ENCODE measurements around the gene PIEZO2. TPM values are rescaled to one million over a fixed set of nuclear protein-coding genes. Genes with fewer than 3 reads are reported as not detected.

Gene PIEZO2
- total RNA-seq, 4 donors from 2014 or later, result 0.68 to 2.2 (median 1.1) TPM

- TF ChIP-seq CTCF (IDR thresholded peaks at IDR 0.05), result no peak
- no peak for TF ChIP-seq POLR2A (IDR thresholded peaks at IDR 0.05)
- TF ChIP-seq EP300 (IDR thresholded peaks at IDR 0.05), result no peak
- TF ChIP-seq POLR2AphosphoS5 (IDR thresholded peaks at IDR 0.05), result no peak
- H3K27ac ChIP-seq, result no peak overlapping the region
- H3K4me3 ChIP-seq, result no peak overlapping the region
- H3K36me3 ChIP-seq, result no peaks in the 10 kb centered on the region
- WGBS, result 86% methylated on average over 2 of the region's 2 CpGs
- no peaks in the 10 kb centered on the region for H3K9me3 ChIP-seq
- no peaks in the 10 kb centered on the region for H3K27me3 ChIP-seq
- no peaks in the 10 kb centered on the region for H3K4me1 ChIP-seq
- no peak for DNase-seq (ENCODE audit: low spot score in 2 of 2)
These were observed 379.1 kb downstream of the PIEZO2 start for GRCh38 chr18:10770264-10770663.

GRCh38 chr18:10768221-10768620 lies 381.1 kb downstream of the PIEZO2 start:
- 94% methylated on average over 5 of the region's 5 CpGs for WGBS
- Histone ChIP-seq H3K27me3 (no peaks in the 10 kb centered on the region), H3K4me1 (no peaks in the 10 kb centered on the region), H3K4me3 (no peak overlapping the region), H3K36me3 (no peaks in the 10 kb centered on the region), H3K27ac (no peak overlapping the region), H3K9me3 (no peaks in the 10 kb centered on the region)
- no peak for DNase-seq (ENCODE audit: low spot score in 2 of 2)
- TF ChIP-seq POLR2AphosphoS5 (IDR thresholded peaks at IDR 0.05), result no peak
- TF ChIP-seq CTCF (IDR thresholded peaks at IDR 0.05), result no peak
- no peak for TF ChIP-seq POLR2A (IDR thresholded peaks at IDR 0.05)
- no peak for TF ChIP-seq EP300 (IDR thresholded peaks at IDR 0.05)

- no peak overlapping the region for H3K27ac ChIP-seq
- TF ChIP-seq CTCF (IDR thresholded peaks at IDR 0.05) (no peak), POLR2A (IDR thresholded peaks at IDR 0.05) (no peak)
These were observed 381.7 kb downstream of the PIEZO2 start for GRCh38 chr18:10767658-10768057.

GRCh38 chr18:10760986-10761385 lies 388.4 kb downstream of the PIEZO2 start:
- TF ChIP-seq POLR2A (IDR thresholded peaks at IDR 0.05) (no peak), POLR2AphosphoS5 (IDR thresholded peaks at IDR 0.05) (no peak), CTCF (IDR thresholded peaks at IDR 0.05) (no peak), EP300 (IDR thresholded peaks at IDR 0.05) (no peak)

More at GRCh38 chr18:10767658-10768057, 381.7 kb downstream of the PIEZO2 start:
- Histone ChIP-seq H3K9me3 (no peaks in the 10 kb centered on the region), H3K27me3 (no peaks in the 10 kb centered on the region), H3K4me1 (no peaks in the 10 kb centered on the region), H3K4me3 (no peak overlapping the region), H3K36me3 (no peaks in the 10 kb centered on the region)
- WGBS, result 92% methylated on average over 5 of the region's 5 CpGs
- no peak for DNase-seq (ENCODE audit: low spot score in 2 of 2)

GRCh38 chr18:10759241-10759640 lies 390.1 kb downstream of the PIEZO2 start:
- Histone ChIP-seq H3K4me1 (peaks cover 3% of the 10 kb centered on the region), H3K27ac (no peak overlapping the region), H3K4me3 (no peak overlapping the region), H3K36me3 (no peaks in the 10 kb centered on the region), H3K9me3 (no peaks in the 10 kb centered on the region), H3K27me3 (no peaks in the 10 kb centered on the region)
- TF ChIP-seq POLR2A (IDR thresholded peaks at IDR 0.05) (no peak), CTCF (IDR thresholded peaks at IDR 0.05) (no peak), POLR2AphosphoS5 (IDR thresholded peaks at IDR 0.05) (no peak), EP300 (IDR thresholded peaks at IDR 0.05) (no peak)
- WGBS, result 69% methylated on average over 7 of the region's 7 CpGs
- no peak for DNase-seq (ENCODE audit: low spot score in 2 of 2)

More at GRCh38 chr18:10760986-10761385, 388.4 kb downstream of the PIEZO2 start:
- H3K9me3 ChIP-seq, result no peaks in the 10 kb centered on the region
- peaks cover 3% of the 10 kb centered on the region for H3K4me1 ChIP-seq
- no peak for DNase-seq (ENCODE audit: low spot score in 2 of 2)
- 93% methylated on average over 5 of the region's 5 CpGs for WGBS
- H3K4me3 ChIP-seq, result no peak overlapping the region
- H3K36me3 ChIP-seq, result no peaks in the 10 kb centered on the region
- no peaks in the 10 kb centered on the region for H3K27me3 ChIP-seq
- no peak overlapping the region for H3K27ac ChIP-seq
